ENCODE results near the gene GPC2. TPM values are rescaled to one million over a fixed set of nuclear protein-coding genes. Genes with fewer than 3 reads are reported as not detected.

GPC2 gene
- total and polyA plus RNA-seq, 5 donors from 2014 or later = 0.16 to 7.0 (median 0.25) TPM; not detected in 1

GRCh38 chr7:100173806-100174495 lies 3.2 kb downstream of the GPC2 start:
- Histone ChIP-seq H3K36me3 (ENCODE audit: control insufficient read depth, insufficient read depth, low read length) (no peaks in the 10 kb centered on the region), H3K4me1 (ENCODE audit: control insufficient read depth, insufficient read depth, low read length, poor library complexity, severe bottlenecking) (peaks cover 44% of the 10 kb centered on the region), H3K4me3 (ENCODE audit: low read depth, low read length) (no peak overlapping the region), H3K27me3 (ENCODE audit: control insufficient read depth, insufficient read depth, low read length) (no peaks in the 10 kb centered on the region), H3K9me3 (ENCODE audit: control insufficient read depth in 2 of 2, low read length in 2 of 2) (peaks cover 0 to 4% of the 10 kb centered on the region in 2 experiments), H3K27ac (ENCODE audit: insufficient read depth, low read length, poor library complexity, severe bottlenecking) (no peak overlapping the region)
- ATAC-seq (ENCODE audit: low read depth in 2 of 2) (no peak), DNase-seq (no peak)
- peak overlapping the region in 2 of 4 donors; percentile 2 to 56 for H3K4me3 Mint-ChIP-seq
- peaks cover 31% of the 10 kb centered on the region for H3K27me3 Mint-ChIP-seq
- H3K4me1 Mint-ChIP-seq = peaks cover 3 to 60% (median 25%) of the 10 kb centered on the region in 4 donors
- peak overlapping the region in 2 of 3 donors; percentile 52 to 74 for H3K27ac Mint-ChIP-seq
- no peaks in the 10 kb centered on the region for H3K36me3 Mint-ChIP-seq
- peaks cover 0 to 2% (median 0%) of the 10 kb centered on the region in 7 donors for H3K9me3 Mint-ChIP-seq

- peaks cover 3 to 69% (median 41%) of the 10 kb centered on the region in 4 donors for H3K4me1 Mint-ChIP-seq
- peak overlapping the region; percentile 50 to 87 (median 74) for H3K4me3 Mint-ChIP-seq
- Histone ChIP-seq H3K4me1 (ENCODE audit: control insufficient read depth, insufficient read depth, low read length, poor library complexity, severe bottlenecking) (peaks cover 55% of the 10 kb centered on the region), H3K9me3 (ENCODE audit: control insufficient read depth in 2 of 2, low read length in 2 of 2) (no peaks in the 10 kb centered on the region), H3K4me3 (ENCODE audit: low read depth, low read length) (no peak overlapping the region), H3K36me3 (ENCODE audit: control insufficient read depth, insufficient read depth, low read length) (no peaks in the 10 kb centered on the region), H3K27me3 (ENCODE audit: control insufficient read depth, insufficient read depth, low read length) (no peaks in the 10 kb centered on the region), H3K27ac (ENCODE audit: insufficient read depth, low read length, poor library complexity, severe bottlenecking) (peak overlapping the region; percentile 19)
- DNase-seq (peak in 1 of 3 donors; percentile 27), ATAC-seq (ENCODE audit: low read depth in 2 of 2) (no peak)
- peak overlapping the region in 1 of 3 donors; percentile 90 for H3K27ac Mint-ChIP-seq
- no peaks in the 10 kb centered on the region for H3K36me3 Mint-ChIP-seq
- H3K9me3 Mint-ChIP-seq = no peaks in the 10 kb centered on the region
- peaks cover 46% of the 10 kb centered on the region for H3K27me3 Mint-ChIP-seq
Observed at GRCh38 chr7:100171840-100172239, 5.3 kb downstream of the GPC2 start.

GRCh38 chr7:100171087-100171681 lies 6.0 kb downstream of the GPC2 start:
- H3K4me3 Mint-ChIP-seq = peak overlapping the region; percentile 79 to 93 (median 84)
- peak; percentile 23 to 36 for ATAC-seq (ENCODE audit: low read depth in 2 of 2)
- H3K27ac Mint-ChIP-seq = peak overlapping the region in 2 of 3 donors; percentile 86 to 92
- no peaks in the 10 kb centered on the region for H3K9me3 ChIP-seq (ENCODE audit: control insufficient read depth in 2 of 2, low read length in 2 of 2)
- H3K36me3 ChIP-seq (ENCODE audit: control insufficient read depth, insufficient read depth, low read length) = no peaks in the 10 kb centered on the region
- H3K27me3 ChIP-seq (ENCODE audit: control insufficient read depth, insufficient read depth, low read length) = no peaks in the 10 kb centered on the region
- no peak overlapping the region for H3K4me3 ChIP-seq (ENCODE audit: low read depth, low read length)
- H3K4me1 ChIP-seq (ENCODE audit: control insufficient read depth, insufficient read depth, low read length, poor library complexity, severe bottlenecking) = peaks cover 60% of the 10 kb centered on the region
- H3K27ac ChIP-seq (ENCODE audit: insufficient read depth, low read length, poor library complexity, severe bottlenecking) = peak overlapping the region; percentile 23
- DNase-seq = peak in 1 of 3 donors; percentile 61
- H3K27me3 Mint-ChIP-seq = peaks cover 52% of the 10 kb centered on the region
- peaks cover 8 to 69% (median 44%) of the 10 kb centered on the region in 4 donors for H3K4me1 Mint-ChIP-seq
- peaks cover 0 to 3% (median 0%) of the 10 kb centered on the region in 7 donors for H3K9me3 Mint-ChIP-seq
- no peaks in the 10 kb centered on the region for H3K36me3 Mint-ChIP-seq

GRCh38 chr7:100170101-100170897 lies 6.9 kb downstream of the GPC2 start:
- Histone ChIP-seq H3K4me1 (ENCODE audit: control insufficient read depth, insufficient read depth, low read length, poor library complexity, severe bottlenecking) (peaks cover 69% of the 10 kb centered on the region), H3K9me3 (ENCODE audit: control insufficient read depth in 2 of 2, low read length in 2 of 2) (no peaks in the 10 kb centered on the region), H3K27ac (ENCODE audit: insufficient read depth, low read length, poor library complexity, severe bottlenecking) (peak overlapping the region; percentile 54), H3K4me3 (ENCODE audit: low read depth, low read length) (no peak overlapping the region), H3K36me3 (ENCODE audit: control insufficient read depth, insufficient read depth, low read length) (no peaks in the 10 kb centered on the region), H3K27me3 (ENCODE audit: control insufficient read depth, insufficient read depth, low read length) (no peaks in the 10 kb centered on the region)
- H3K36me3 Mint-ChIP-seq = no peaks in the 10 kb centered on the region
- H3K4me1 Mint-ChIP-seq = peaks cover 8 to 71% (median 47%) of the 10 kb centered on the region in 4 donors
- no peak for ATAC-seq (ENCODE audit: low read depth in 2 of 2)
- H3K9me3 Mint-ChIP-seq = peaks cover 0 to 3% (median 0%) of the 10 kb centered on the region in 7 donors
- peaks cover 54% of the 10 kb centered on the region for H3K27me3 Mint-ChIP-seq
- H3K27ac Mint-ChIP-seq = peak overlapping the region; percentile 86 to 98 (median 90)
- DNase-seq = no peak
- peak overlapping the region; percentile 79 to 93 (median 84) for H3K4me3 Mint-ChIP-seq

- Mint-ChIP-seq H3K4me3 (peak overlapping the region; percentile 85 to 98 (median 91)), H3K27ac (peak overlapping the region; percentile 89 to 98 (median 97)), H3K4me1 (peaks cover 5 to 72% (median 44%) of the 10 kb centered on the region in 4 donors), H3K27me3 (peaks cover 50% of the 10 kb centered on the region), H3K9me3 (peaks cover 0 to 3% (median 0%) of the 10 kb centered on the region in 7 donors), H3K36me3 (no peaks in the 10 kb centered on the region)
- no peaks in the 10 kb centered on the region for H3K27me3 ChIP-seq (ENCODE audit: control insufficient read depth, insufficient read depth, low read length)
- H3K27ac ChIP-seq (ENCODE audit: insufficient read depth, low read length, poor library complexity, severe bottlenecking) = peak overlapping the region; percentile 72
- no peak overlapping the region for H3K4me3 ChIP-seq (ENCODE audit: low read depth, low read length)
- DNase-seq (peak in 2 of 3 donors; percentile 46 to 53), ATAC-seq (ENCODE audit: low read depth in 2 of 2) (peak; percentile 11)
- H3K36me3 ChIP-seq (ENCODE audit: control insufficient read depth, insufficient read depth, low read length) = no peaks in the 10 kb centered on the region
- H3K4me1 ChIP-seq (ENCODE audit: control insufficient read depth, insufficient read depth, low read length, poor library complexity, severe bottlenecking) = peaks cover 75% of the 10 kb centered on the region
- H3K9me3 ChIP-seq (ENCODE audit: control insufficient read depth in 2 of 2, low read length in 2 of 2) = no peaks in the 10 kb centered on the region
Observed at GRCh38 chr7:100169147-100169850, 7.9 kb downstream of the GPC2 start.

- H3K9me3 ChIP-seq (ENCODE audit: control insufficient read depth in 2 of 2, low read length in 2 of 2) = no peaks in the 10 kb centered on the region
- ATAC-seq (ENCODE audit: low read depth in 2 of 2) (no peak), DNase-seq (no peak)
- H3K36me3 ChIP-seq (ENCODE audit: control insufficient read depth, insufficient read depth, low read length) = no peaks in the 10 kb centered on the region
- H3K4me1 ChIP-seq (ENCODE audit: control insufficient read depth, insufficient read depth, low read length, poor library complexity, severe bottlenecking) = peaks cover 89% of the 10 kb centered on the region
- Mint-ChIP-seq H3K4me3 (peak overlapping the region; percentile 85 to 98 (median 91)), H3K27me3 (peaks cover 50% of the 10 kb centered on the region), H3K36me3 (no peaks in the 10 kb centered on the region), H3K27ac (peak overlapping the region; percentile 97 to 100 (median 98)), H3K4me1 (peaks cover 11 to 82% (median 56%) of the 10 kb centered on the region in 4 donors), H3K9me3 (peaks cover 0 to 3% (median 0%) of the 10 kb centered on the region in 7 donors)
- H3K27ac ChIP-seq (ENCODE audit: insufficient read depth, low read length, poor library complexity, severe bottlenecking) = peak overlapping the region; percentile 72
- H3K27me3 ChIP-seq (ENCODE audit: control insufficient read depth, insufficient read depth, low read length) = no peaks in the 10 kb centered on the region
- peak overlapping the region; percentile 74 for H3K4me3 ChIP-seq (ENCODE audit: low read depth, low read length)
Observed at GRCh38 chr7:100167912-100168323, 9.3 kb downstream of the GPC2 start.
